ENCODE measurements around the gene DPYSL5. TPM values are rescaled to one million over a fixed set of nuclear protein-coding genes. Genes with fewer than 3 reads are reported as not detected.

The DPYSL5 gene
- total and polyA plus RNA-seq, 2 of the 13 experiments (the other 11 are each of a cell fraction or from before 2014, with no cell fraction given), result 0.15 TPM; not detected in 1

DNA sequence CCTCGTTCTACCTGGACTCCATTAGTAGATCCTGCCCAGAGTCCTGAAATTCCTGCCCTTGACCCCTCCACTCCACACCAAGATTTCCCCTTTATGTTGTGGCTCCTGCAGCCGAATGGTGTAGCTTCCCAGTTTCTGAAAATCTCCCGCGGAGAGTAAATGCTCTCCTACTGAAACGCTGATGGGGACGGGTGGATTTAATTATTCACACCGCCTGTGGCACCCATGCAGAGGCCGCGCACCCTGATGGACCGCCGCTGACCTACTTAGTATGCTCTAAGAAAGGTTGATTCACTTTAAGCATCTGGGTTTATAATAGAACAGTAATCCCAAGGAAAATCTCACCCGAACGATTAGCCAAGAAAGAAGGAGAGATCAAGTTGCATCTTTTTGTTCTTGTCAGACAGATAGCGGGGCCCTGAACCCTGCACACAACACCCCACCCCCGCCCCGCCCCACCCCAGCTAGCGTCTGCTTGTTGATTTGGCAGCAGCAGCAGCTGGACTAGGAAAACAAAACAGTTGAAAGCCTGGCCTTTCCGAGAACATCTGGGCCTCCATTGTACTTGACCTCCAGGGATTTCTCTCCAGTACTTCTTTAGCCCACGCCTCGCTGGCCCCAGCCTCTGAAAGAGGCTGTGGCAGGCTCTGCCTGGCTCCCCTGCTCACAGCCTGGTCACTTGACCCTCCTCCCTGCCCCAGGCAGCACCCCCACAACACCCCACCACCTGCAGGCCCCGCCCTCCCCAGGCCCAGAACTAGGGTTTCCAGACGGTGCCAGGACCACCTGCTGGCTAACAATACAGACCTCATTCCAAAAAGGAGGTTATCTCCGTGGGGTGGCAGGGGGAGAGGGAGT is 53.6 kb downstream of the DPYSL5 start:
- no peak for ATAC-seq
- no TSS peak for BruUV-seq (replicated peaks)
- Histone ChIP-seq H3K4me3 (replicated peaks in 1 of 3; ENCODE audit: insufficient read depth in 1 of 3, low read depth in 2 of 3, low read length in 3 of 3) (no peak overlapping the region), H3K9me3 (ENCODE audit: low read length) (no peaks in the 10 kb centered on the region), H3K79me2 (ENCODE audit: insufficient read depth, low read length) (no peaks in the 10 kb centered on the region), H2AFZ (ENCODE audit: low read length) (no peak overlapping the region), H4K20me1 (ENCODE audit: insufficient read depth, low read length) (no peaks in the 10 kb centered on the region), H3K9ac (ENCODE audit: insufficient read depth, low read depth, low read length) (no peak overlapping the region), H3K27me3 (ENCODE audit: control insufficient read depth in 1 of 2, insufficient read depth in 2 of 2, low read length in 2 of 2) (peaks cover 5 to 66% of the 10 kb centered on the region in 2 experiments), H3K27ac (ENCODE audit: extremely low read length, insufficient read depth, low read length) (no peak overlapping the region), H3K36me3 (replicated peaks in 1 of 2; ENCODE audit: control insufficient read depth in 1 of 2, insufficient read depth in 2 of 2, low read length in 2 of 2) (no peaks in the 10 kb centered on the region), H3K4me1 (ENCODE audit: insufficient read depth, low read length) (no peaks in the 10 kb centered on the region), H3K4me2 (ENCODE audit: low read depth, low read length) (no peak overlapping the region)
- 37% methylated on average over 21 of the region's 23 CpGs for WGBS (ENCODE audit: low lambda C conversion rate)
- ChIA-PET POLR2A (no interaction called here), CTCF (ENCODE audit: low intra/inter-chr PET ratio, low total read pairs) (no interaction called here)
- in situ Hi-C loops (cut with HindIII; ENCODE audit: extremely low pct_ligation_motif_present, low pct_unique_long_range_greater_than_20kb) (no loop called here), intact Hi-C loops (cut with micrococcal nuclease; ENCODE audit: unreplicated experiment) (no loop called here)
- DNase-seq (ENCODE audit: low spot score), result no peak
- no peak for FAIRE-seq
- TF ChIP-seq ZKSCAN5 (CRISPR knock-in tag; IDR thresholded peaks at IDR 0.05) (no peak), JUNB (CRISPR knock-in tag; IDR thresholded peaks at IDR 0.05; ENCODE audit: borderline replicate concordance) (no peak), DMAP1 (CRISPR knock-in tag; IDR thresholded peaks at IDR 0.05) (no peak), CEBPB (IDR thresholded peaks at IDR 0.05; ENCODE audit: borderline replicate concordance, low read depth, low read length) (no peak), ZNF558 (CRISPR knock-in tag; IDR thresholded peaks at IDR 0.05; ENCODE audit: borderline replicate concordance) (no peak), IKZF4 (CRISPR knock-in tag; IDR thresholded peaks at IDR 0.05; ENCODE audit: borderline replicate concordance, low read depth, not compliant biosample characterization) (no peak), NONO (IDR thresholded peaks at IDR 0.05) (no peak), NONO (CRISPR knock-in tag; conservative IDR thresholded peaks at IDR 0.05) (no peak)
- TF ChIP-seq, protein P1, sequence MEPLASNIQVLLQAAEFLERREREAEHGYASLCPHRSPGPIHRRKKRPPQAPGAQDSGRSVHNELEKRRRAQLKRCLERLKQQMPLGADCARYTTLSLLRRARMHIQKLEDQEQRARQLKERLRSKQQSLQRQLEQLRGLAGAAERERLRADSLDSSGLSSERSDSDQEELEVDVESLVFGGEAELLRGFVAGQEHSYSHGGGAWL (CRISPR knock-in tag; IDR thresholded peaks at IDR 0.05), result no peak
- TF ChIP-seq, protein P2, sequence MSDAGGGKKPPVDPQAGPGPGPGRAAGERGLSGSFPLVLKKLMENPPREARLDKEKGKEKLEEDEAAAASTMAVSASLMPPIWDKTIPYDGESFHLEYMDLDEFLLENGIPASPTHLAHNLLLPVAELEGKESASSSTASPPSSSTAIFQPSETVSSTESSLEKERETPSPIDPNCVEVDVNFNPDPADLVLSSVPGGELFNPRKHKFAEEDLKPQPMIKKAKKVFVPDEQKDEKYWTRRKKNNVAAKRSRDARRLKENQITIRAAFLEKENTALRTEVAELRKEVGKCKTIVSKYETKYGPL (CRISPR knock-in tag; IDR thresholded peaks at IDR 0.05), result no peak

Data from HepG2 (cell line).